BE2C (cell line): ENCODE data around the gene CEP120. TPM values are rescaled to one million over a fixed set of nuclear protein-coding genes. Genes with fewer than 3 reads are reported as not detected.
"Not testable (repeated sequence)": the region's sequence is repeated elsewhere in the genome, so short reads cannot be mapped to it uniquely, and the experiment has no call there.

ENCODE experiments used
- DNase-seq: peaks from one replicate; pipeline ENCODE4 v3.0.0-alpha.2; 2020
- H3K27me3 ChIP-seq: fragments of 250-450 bp; sonication (Bioruptor Pico); 2 replicates; pipeline ENCODE4 v1.5.1; 2020; ENCODE audit warnings: mild to moderate bottlenecking
- H3K36me3 ChIP-seq: fragments of 250-450 bp; sonication (Bioruptor Pico); 2 replicates; pipeline ENCODE4 v1.5.1; 2020; ENCODE audit warnings: mild to moderate bottlenecking
- H3K4me1 ChIP-seq: fragments of 250-450 bp; sonication (Bioruptor Pico); 2 replicates; pipeline ENCODE4 v1.5.1; 2020
- H3K4me3 ChIP-seq: 2 replicates; pipeline ENCODE4 v1.5.1; 2011; ENCODE audit warnings: low read depth, low read length
- H3K9me3 ChIP-seq: fragments of 250-450 bp; sonication (Bioruptor Pico); 2 replicates; pipeline ENCODE4 v1.5.1; 2020
- CTCF ChIP-seq: IDR thresholded peaks from 2 replicates; pipeline ENCODE4 v1.5.1; 2012; ENCODE audit warnings: mild to moderate bottlenecking, low read depth, low read length
- polyA plus RNA-seq: library from polyadenylated mRNA; unstranded; fragments of >200 nt; gene quantifications from one replicate; pipeline ENCODE4 v1.2.1, GENCODE V29; 2012; ENCODE audit warnings: low read depth, missing spikeins; ENCODE audit not compliant: insufficient read length, insufficient read depth

CEP120 gene
- polyA plus RNA-seq, result 12.8 TPM

GRCh38 chr5:123423278-123424149 is at the start of gene CEP120:
Gene CEP120 (minus strand): TSS chr5:123423403. CDS start chr5:123422998, 405 bp downstream.
- peak; percentile 98 for DNase-seq
- Histone ChIP-seq H3K4me3 (peak within 1 kb of the TSS; percentile 94), H3K9me3 (no peaks in the 10 kb centered on the region), H3K27me3 (no peaks in the 10 kb centered on the region), H3K36me3 (no peaks in the 10 kb centered on the region), H3K4me1 (no peaks in the 10 kb centered on the region; the same call in 1 of the 2 replicates)
- TF ChIP-seq CTCF, result peak; percentile 80

- no peak for DNase-seq
- H3K4me1 ChIP-seq, result no peaks in the 10 kb centered on the region
- H3K4me3 ChIP-seq, result no peak overlapping the region
- H3K36me3 ChIP-seq, result no peaks in the 10 kb centered on the region
- TF ChIP-seq CTCF, result no peak
- H3K9me3 ChIP-seq, result no peaks in the 10 kb centered on the region; the same call in 1 of the 2 replicates
- no peaks in the 10 kb centered on the region for H3K27me3 ChIP-seq
Observed at GRCh38 chr5:123472150-123472924, 49.1 kb upstream of the CEP120 start.

- Histone ChIP-seq H3K4me1 (no peaks in the 10 kb centered on the region), H3K27me3 (no peaks in the 10 kb centered on the region), H3K9me3 (no peaks in the 10 kb centered on the region; the same call in 1 of the 2 replicates), H3K36me3 (no peaks in the 10 kb centered on the region), H3K4me3 (no peak overlapping the region)
- no peak for TF ChIP-seq CTCF
- DNase-seq, result no peak
Observed at GRCh38 chr5:123471385-123471784, 48.2 kb upstream of the CEP120 start.

- H3K36me3 ChIP-seq, H3K9me3 ChIP-seq, H3K4me3 ChIP-seq, H3K27me3 ChIP-seq, DNase-seq, H3K4me1 ChIP-seq: not testable (repeated sequence)
Observed at GRCh38 chr5:123466839-123467238, 43.6 kb upstream of the CEP120 start.

GRCh38 chr5:123460296-123460729 is 37.1 kb upstream of the CEP120 start:
- no peak for DNase-seq

GRCh38 chr5:123458994-123459393 is 35.8 kb upstream of the CEP120 start:
- H3K27me3 ChIP-seq, H3K4me1 ChIP-seq, DNase-seq, H3K4me3 ChIP-seq, H3K36me3 ChIP-seq, H3K9me3 ChIP-seq: not testable (repeated sequence)

More at GRCh38 chr5:123460296-123460729, 37.1 kb upstream of the CEP120 start:
- Histone ChIP-seq H3K4me3 (no peak overlapping the region), H3K36me3 (no peaks in the 10 kb centered on the region), H3K9me3 (no peaks in the 10 kb centered on the region), H3K27me3 (no peaks in the 10 kb centered on the region), H3K4me1 (peaks cover 2% of the 10 kb centered on the region; the same call in 1 of the 2 replicates)
- TF ChIP-seq CTCF, result no peak
